MCF 10A (cell line): ENCODE measurements around the gene SGCB. TPM values are rescaled to one million over a fixed set of nuclear protein-coding genes. Genes with fewer than 3 reads are reported as not detected.
A peak's percentile ranks its signal among the peaks of the same experiment; 100 is the strongest.

ENCODE experiments used
- BruUV-seq: library from RNA; stranded (reverse); fragments of 400-500 nt; replicated peaks from 2 replicates; lab custom pipeline; 2021; lab: Mats Ljungman, UMichigan
- CTCF ChIA-PET: fragments of 300-600 bp; sonication (Branson Sonifier 250); formaldehyde crosslinking; extraction: SDS; loops from one replicate; lab custom pipeline; 2021; ENCODE audit warnings: antibody characterized with exemption, inconsistent platforms; lab: Yijun Ruan, JAX
- POLR2A ChIA-PET: fragments of 300-600, 350-650 bp; sonication (Branson Sonifier 250); formaldehyde crosslinking; extraction: SDS; loops from one replicate; lab custom pipeline; 2020; ENCODE audit warnings: antibody characterized with exemption, inconsistent platforms; lab: Yijun Ruan, JAX
- DNase-seq: peaks from one replicate; pipeline ENCODE4 v3.0.0-alpha.2; 2018; ENCODE audit not compliant: unreplicated experiment
- H3K27ac Mint-ChIP-seq: one replicate; pipeline ENCODE4 v1.8.0; 2022; ENCODE audit warnings: mild to moderate bottlenecking, low read depth, mixed read lengths; ENCODE audit not compliant: unreplicated experiment
- H3K27me3 Mint-ChIP-seq: one replicate; pipeline ENCODE4 v1.8.0; 2022; ENCODE audit warnings: mixed read lengths; ENCODE audit not compliant: insufficient read depth, unreplicated experiment
- H3K36me3 Mint-ChIP-seq: one replicate; pipeline ENCODE4 v1.8.0; 2022; ENCODE audit warnings: mild to moderate bottlenecking, moderate library complexity, mixed read lengths; ENCODE audit not compliant: insufficient read depth, unreplicated experiment
- H3K4me1 Mint-ChIP-seq: one replicate; pipeline ENCODE4 v1.8.0; 2022; ENCODE audit warnings: mixed read lengths; ENCODE audit not compliant: insufficient read depth, unreplicated experiment
- H3K4me3 Mint-ChIP-seq: one replicate; pipeline ENCODE4 v1.8.0; 2022; ENCODE audit warnings: mild to moderate bottlenecking, moderate library complexity, mixed read lengths; ENCODE audit not compliant: unreplicated experiment
- H3K9me3 Mint-ChIP-seq: one replicate; pipeline ENCODE4 v1.8.0; 2022; ENCODE audit warnings: mixed read lengths; ENCODE audit not compliant: unreplicated experiment
- CTCF ChIP-seq: fragments of 200-600 bp; IDR thresholded peaks from one replicate; pipeline ENCODE4 v1.8.0; 2022; ENCODE audit warnings: antibody characterized with exemption, mild to moderate bottlenecking; ENCODE audit not compliant: unreplicated experiment
- intact Hi-C: fragments of 100-400 bp; cut with micrococcal nuclease; formaldehyde crosslinking; loops from 2 replicates; pipeline ENCODE4 v1.14.1; 2022
- total RNA-seq: library from RNA; stranded (reverse); gene quantifications from 2 replicates; pipeline ENCODE4 v1.2.3, GENCODE V29; 2022

SGCB gene
- total RNA-seq, 1 experiment from 2014 or later, result 27.0 TPM

- ChIA-PET CTCF (no interaction called here), POLR2A (interaction anchor here (1.0 to 2.8 kb wide), 4 partner anchors 8 to 193 kb away, joined by 3 to 38 read pairs (median 4); partner anchors contain the start of gene SPATA18)
- peak overlapping the region; percentile 20 for H3K27ac Mint-ChIP-seq
- H3K4me3 Mint-ChIP-seq, result peak overlapping the region; percentile 83
- intact Hi-C loops, result loop anchor here (1.0 kb wide), 1 partner anchor 44 kb away; no protein-coding TSS in a partner anchor
- BruUV-seq, result no TSS peak
- H3K36me3 Mint-ChIP-seq, result peaks cover 6% of the 10 kb centered on the region
- TF ChIP-seq CTCF, result no peak
- peak; percentile 36 for DNase-seq
- peaks cover 17% of the 10 kb centered on the region for H3K27me3 Mint-ChIP-seq
- no peaks in the 10 kb centered on the region for H3K9me3 Mint-ChIP-seq
- peaks cover 25% of the 10 kb centered on the region for H3K4me1 Mint-ChIP-seq
Observed at GRCh38 chr4:52037689-52038102, 403 bp downstream of the SGCB start.

- Mint-ChIP-seq H3K27ac (peak overlapping the region; percentile 20), H3K4me1 (peaks cover 25% of the 10 kb centered on the region), H3K36me3 (peaks cover 6% of the 10 kb centered on the region), H3K27me3 (peaks cover 10% of the 10 kb centered on the region), H3K9me3 (no peaks in the 10 kb centered on the region), H3K4me3 (peak overlapping the region; percentile 83)
- POLR2A ChIA-PET, result interaction anchor here (0.8 to 2.8 kb wide), 5 partner anchors 8 to 193 kb away, joined by 3 to 38 read pairs (median 3); partner anchors contain the start of gene SPATA18
- TSS peak; percentile 38 for BruUV-seq
- CTCF ChIA-PET, result interaction anchor here (0.6 to 0.7 kb wide), 2 partner anchors 142 to 165 kb away, joined by 3 to 4 read pairs; no protein-coding TSS in a partner anchor
- no peak for TF ChIP-seq CTCF
- intact Hi-C loops, result no loop called here
- DNase-seq, result no peak
Observed at GRCh38 chr4:52036886-52037530, 1.1 kb downstream of the SGCB start.

GRCh38 chr4:52035190-52035589 is 2.9 kb downstream of the SGCB start:
- POLR2A ChIA-PET, result interaction anchor here (1.0 kb wide), 1 partner anchor 17 kb away, joined by 3 read pairs; no protein-coding TSS in a partner anchor
- Mint-ChIP-seq H3K4me3 (no peak overlapping the region), H3K36me3 (peaks cover 14% of the 10 kb centered on the region), H3K9me3 (no peaks in the 10 kb centered on the region), H3K27me3 (no peaks in the 10 kb centered on the region), H3K4me1 (peaks cover 30% of the 10 kb centered on the region), H3K27ac (no peak overlapping the region)
- no TSS peak for BruUV-seq
- no peak for TF ChIP-seq CTCF
- CTCF ChIA-PET, result interaction anchor here (0.8 to 1.1 kb wide), 3 partner anchors 9 to 140 kb away, joined by 3 read pairs; no protein-coding TSS in a partner anchor
- no peak for DNase-seq
- intact Hi-C loops, result no loop called here

- Mint-ChIP-seq H3K4me3 (no peak overlapping the region), H3K4me1 (peaks cover 32% of the 10 kb centered on the region), H3K9me3 (no peaks in the 10 kb centered on the region), H3K27ac (no peak overlapping the region), H3K36me3 (peaks cover 27% of the 10 kb centered on the region), H3K27me3 (no peaks in the 10 kb centered on the region)
- ChIA-PET POLR2A (no interaction called here), CTCF (interaction anchor here (1.3 kb wide), 1 partner anchor 146 kb away, joined by 3 read pairs; no protein-coding TSS in a partner anchor)
- DNase-seq, result no peak
- no TSS peak for BruUV-seq
- TF ChIP-seq CTCF, result no peak
- intact Hi-C loops, result no loop called here
Observed at GRCh38 chr4:52032005-52032404, 6.1 kb downstream of the SGCB start.
